ENCODE data around the gene ERBIN. TPM values are rescaled to one million over a fixed set of nuclear protein-coding genes. Genes with fewer than 3 reads are reported as not detected.
"Not testable (repeated sequence)": the region's sequence is repeated elsewhere in the genome, so short reads cannot be mapped to it uniquely, and the experiment has no call there.

ERBIN gene
- total RNA-seq, 2 donors from 2014 or later, result 55.0 to 61.5 TPM

DNA sequence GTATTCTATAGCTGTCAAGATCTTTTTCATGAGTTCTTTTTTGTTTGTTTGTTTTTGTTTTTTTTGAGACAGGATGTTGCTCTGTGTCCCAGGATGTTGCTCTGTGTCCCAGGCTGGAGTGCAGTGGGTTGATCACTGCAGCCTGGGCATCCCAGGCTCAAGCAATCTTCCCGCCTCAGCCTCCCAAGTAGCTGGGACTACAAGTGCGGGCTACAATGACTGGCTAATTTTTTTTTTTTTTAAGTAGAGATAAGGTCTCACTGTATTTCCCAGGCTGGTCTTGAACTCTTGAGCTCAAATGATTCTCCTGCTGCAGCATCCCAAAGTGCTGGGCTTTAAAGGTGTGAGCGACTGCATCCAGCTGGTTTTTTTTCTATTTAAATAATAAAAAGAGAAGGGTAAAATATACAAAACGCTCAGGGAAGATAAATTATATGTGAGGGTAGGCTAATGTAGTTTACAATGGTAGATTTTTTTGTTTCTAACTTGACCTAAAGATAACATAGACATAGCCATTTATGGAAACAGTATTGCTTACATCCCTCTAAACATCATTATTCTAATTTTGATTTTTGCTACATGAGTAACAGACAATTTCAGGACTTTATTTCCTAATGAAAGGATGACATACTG lies 21.9 kb downstream of the ERBIN start:
- Histone ChIP-seq H3K27me3 (replicated peaks; ENCODE audit: insufficient read depth) (no peaks in the 10 kb centered on the region), H3K36me3 (no peaks in the 10 kb centered on the region), H3K4me3 (no peak overlapping the region), H3K9me3 (no peaks in the 10 kb centered on the region), H3K4me1 (ENCODE audit: control insufficient read depth in 1 of 2, low read depth in 2 of 2) (peaks cover 3 to 10% of the 10 kb centered on the region in 2 donors), H3K27ac (no peak overlapping the region)
- TF ChIP-seq, protein P1, sequence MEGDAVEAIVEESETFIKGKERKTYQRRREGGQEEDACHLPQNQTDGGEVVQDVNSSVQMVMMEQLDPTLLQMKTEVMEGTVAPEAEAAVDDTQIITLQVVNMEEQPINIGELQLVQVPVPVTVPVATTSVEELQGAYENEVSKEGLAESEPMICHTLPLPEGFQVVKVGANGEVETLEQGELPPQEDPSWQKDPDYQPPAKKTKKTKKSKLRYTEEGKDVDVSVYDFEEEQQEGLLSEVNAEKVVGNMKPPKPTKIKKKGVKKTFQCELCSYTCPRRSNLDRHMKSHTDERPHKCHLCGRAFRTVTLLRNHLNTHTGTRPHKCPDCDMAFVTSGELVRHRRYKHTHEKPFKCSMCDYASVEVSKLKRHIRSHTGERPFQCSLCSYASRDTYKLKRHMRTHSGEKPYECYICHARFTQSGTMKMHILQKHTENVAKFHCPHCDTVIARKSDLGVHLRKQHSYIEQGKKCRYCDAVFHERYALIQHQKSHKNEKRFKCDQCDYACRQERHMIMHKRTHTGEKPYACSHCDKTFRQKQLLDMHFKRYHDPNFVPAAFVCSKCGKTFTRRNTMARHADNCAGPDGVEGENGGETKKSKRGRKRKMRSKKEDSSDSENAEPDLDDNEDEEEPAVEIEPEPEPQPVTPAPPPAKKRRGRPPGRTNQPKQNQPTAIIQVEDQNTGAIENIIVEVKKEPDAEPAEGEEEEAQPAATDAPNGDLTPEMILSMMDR (IDR thresholded peaks at IDR 0.05), result no peak
- ATAC-seq (ENCODE audit: insufficient number of reproducible peaks, low FRiP score, low read depth) (no peak), DNase-seq (ENCODE audit: low spot score) (no peak)

- ATAC-seq (ENCODE audit: insufficient number of reproducible peaks, low FRiP score, low read depth) (no peak), DNase-seq (ENCODE audit: low spot score) (no peak)
- H3K9me3 ChIP-seq, result no peaks in the 10 kb centered on the region
- H3K27ac ChIP-seq, result no peak overlapping the region
- no peak overlapping the region for H3K4me3 ChIP-seq
- H3K27me3 ChIP-seq (replicated peaks; ENCODE audit: insufficient read depth), result no peaks in the 10 kb centered on the region
- no peaks in the 10 kb centered on the region for H3K36me3 ChIP-seq
- TF ChIP-seq, protein P1 (IDR thresholded peaks at IDR 0.05), result no peak
- peaks cover 17 to 18% of the 10 kb centered on the region in 2 donors for H3K4me1 ChIP-seq (ENCODE audit: control insufficient read depth in 1 of 2, low read depth in 2 of 2)
Measured at GRCh38 chr5:65951330-65951729, 25.0 kb downstream of the ERBIN start.

- no peaks in the 10 kb centered on the region for H3K36me3 ChIP-seq
- H3K27ac ChIP-seq, result no peak overlapping the region
- H3K9me3 ChIP-seq, result no peaks in the 10 kb centered on the region
- no peak overlapping the region for H3K4me3 ChIP-seq
- no peak for ATAC-seq (ENCODE audit: insufficient number of reproducible peaks, low FRiP score, low read depth)
- H3K4me1 ChIP-seq (ENCODE audit: control insufficient read depth in 1 of 2, low read depth in 2 of 2), result peaks cover 17 to 18% of the 10 kb centered on the region in 2 donors
- TF ChIP-seq, protein P1 (IDR thresholded peaks at IDR 0.05), result no peak
- no peaks in the 10 kb centered on the region for H3K27me3 ChIP-seq (replicated peaks; ENCODE audit: insufficient read depth)
- no peak for DNase-seq (ENCODE audit: low spot score)
Measured at GRCh38 chr5:65952259-65952658, 25.9 kb downstream of the ERBIN start.

DNA sequence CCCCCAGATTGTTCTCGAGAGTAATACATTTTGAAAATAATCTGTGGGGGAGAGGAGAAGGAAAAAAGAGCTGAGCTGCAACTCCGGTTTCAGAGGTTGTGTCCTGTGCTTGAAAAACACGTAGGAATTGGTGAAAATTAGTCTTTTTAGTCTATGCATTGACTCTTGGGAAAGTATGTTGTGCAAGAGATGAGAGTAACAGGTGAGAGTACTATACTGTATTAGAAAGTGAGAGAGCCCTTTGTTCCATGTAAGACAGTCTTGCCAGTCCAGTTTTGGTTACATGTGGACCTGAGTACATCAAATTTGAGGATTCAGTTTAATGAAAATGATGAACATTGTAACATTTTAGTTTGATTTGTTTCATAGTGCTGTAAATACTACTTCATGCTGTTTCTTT lies 27.8 kb downstream of the ERBIN start:
- no peaks in the 10 kb centered on the region for H3K36me3 ChIP-seq
- no peak overlapping the region for H3K4me3 ChIP-seq
- H3K9me3 ChIP-seq, result no peaks in the 10 kb centered on the region
- ATAC-seq (ENCODE audit: insufficient number of reproducible peaks, low FRiP score, low read depth) (no peak), DNase-seq (ENCODE audit: low spot score) (no peak)
- no peaks in the 10 kb centered on the region for H3K27me3 ChIP-seq (replicated peaks; ENCODE audit: insufficient read depth)
- TF ChIP-seq, protein P1 (IDR thresholded peaks at IDR 0.05), result no peak
- no peak overlapping the region for H3K27ac ChIP-seq
- peaks cover 17 to 18% of the 10 kb centered on the region in 2 donors for H3K4me1 ChIP-seq (ENCODE audit: control insufficient read depth in 1 of 2, low read depth in 2 of 2)

DNA sequence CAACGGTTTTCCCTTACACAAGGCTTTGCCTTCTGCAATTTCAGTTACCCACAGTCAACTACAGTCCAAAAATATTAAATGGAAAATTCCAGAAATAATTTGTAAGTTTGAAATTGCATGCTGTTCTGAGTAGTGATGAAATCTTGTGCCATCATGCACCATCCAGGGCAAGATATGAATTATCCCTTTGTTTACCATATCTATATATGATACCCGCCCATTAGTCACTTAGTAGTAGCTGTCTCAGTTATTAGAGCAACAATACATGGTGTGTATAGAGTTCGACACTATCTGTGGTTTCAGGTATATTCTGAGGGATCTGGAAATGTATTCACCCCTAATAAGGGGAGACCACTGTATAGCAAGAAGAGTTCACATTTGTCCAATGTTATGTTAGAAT lies 29.4 kb downstream of the ERBIN start:
- ATAC-seq (ENCODE audit: insufficient number of reproducible peaks, low FRiP score, low read depth), result no peak
- peaks cover 21 to 31% of the 10 kb centered on the region in 2 donors for H3K4me1 ChIP-seq (ENCODE audit: control insufficient read depth in 1 of 2, low read depth in 2 of 2)
- no peak for DNase-seq (ENCODE audit: low spot score)
- TF ChIP-seq, protein P1 (IDR thresholded peaks at IDR 0.05), result no peak
- no peaks in the 10 kb centered on the region for H3K36me3 ChIP-seq
- no peak overlapping the region for H3K4me3 ChIP-seq
- H3K27ac ChIP-seq, result no peak overlapping the region
- H3K9me3 ChIP-seq, result no peaks in the 10 kb centered on the region
- no peaks in the 10 kb centered on the region for H3K27me3 ChIP-seq (replicated peaks; ENCODE audit: insufficient read depth)

DNA sequence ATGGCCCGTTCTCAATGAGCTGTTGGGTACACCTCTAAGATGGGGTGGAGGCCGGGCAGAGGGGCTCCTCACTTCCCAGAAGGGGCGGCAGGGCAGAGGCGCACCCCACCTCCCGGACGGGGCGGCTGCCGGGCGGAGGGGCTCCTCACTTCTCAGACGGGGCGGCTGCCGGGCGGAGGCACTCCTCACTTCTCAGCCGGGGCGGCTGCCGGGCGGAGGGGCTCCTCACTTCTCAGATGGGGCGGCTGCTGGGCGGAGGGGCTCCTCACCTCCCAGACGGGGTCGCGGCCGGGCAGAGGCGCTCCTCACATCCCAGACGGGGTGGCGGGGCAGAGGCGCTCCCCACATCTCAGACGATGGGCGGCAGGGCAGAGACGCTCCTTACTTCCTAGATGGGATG lies 31.3 kb downstream of the ERBIN start:
- H3K9me3 ChIP-seq; H3K27ac ChIP-seq; H3K36me3 ChIP-seq; H3K27me3 ChIP-seq (replicated peaks; ENCODE audit: insufficient read depth); ATAC-seq (ENCODE audit: insufficient number of reproducible peaks, low FRiP score, low read depth); DNase-seq (ENCODE audit: low spot score); H3K4me3 ChIP-seq: not testable (repeated sequence)
- peaks cover 22 to 47% of the 10 kb centered on the region in 2 donors for H3K4me1 ChIP-seq (ENCODE audit: control insufficient read depth in 1 of 2, low read depth in 2 of 2)

Data from thoracic aorta (tissue), 2 donors.